ENCODE results near the gene CCDC112.
A peak's percentile ranks its signal among the peaks of the same experiment; 100 is the strongest.

DNA sequence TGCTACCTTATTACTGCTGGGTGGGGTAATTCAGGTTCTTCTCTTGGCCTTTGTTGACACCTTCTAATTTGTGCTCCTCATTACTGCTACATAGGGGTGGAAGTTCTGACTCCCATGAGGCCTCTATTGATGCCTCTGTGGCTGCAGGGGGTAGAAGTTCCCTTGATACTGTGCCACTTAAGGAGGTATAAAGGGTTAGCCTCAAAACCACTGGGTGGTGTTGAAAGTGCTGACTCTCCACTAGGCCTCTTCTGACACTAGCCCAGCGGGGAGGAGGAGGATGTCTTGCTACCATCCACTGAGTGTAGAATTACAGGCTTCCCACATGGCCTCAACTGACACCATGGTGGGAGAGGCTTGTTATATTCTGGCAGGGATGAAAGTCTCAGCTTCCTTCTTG is 36.7 kb upstream of the CCDC112 start:
- no peak for TF ChIP-seq CTCF (IDR thresholded peaks at IDR 0.05; ENCODE audit: low read depth, low read length)
- TF ChIP-seq POLR2A (IDR thresholded peaks at IDR 0.05; ENCODE audit: extremely low read depth, insufficient read length) = no peak
- TF ChIP-seq, protein P1, sequence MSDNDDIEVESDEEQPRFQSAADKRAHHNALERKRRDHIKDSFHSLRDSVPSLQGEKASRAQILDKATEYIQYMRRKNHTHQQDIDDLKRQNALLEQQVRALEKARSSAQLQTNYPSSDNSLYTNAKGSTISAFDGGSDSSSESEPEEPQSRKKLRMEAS (IDR thresholded peaks at IDR 0.05; ENCODE audit: low read depth, low read length) = peak; percentile 86

All from NB4 (cell line).